Sigmoid colon (tissue), 4 donors: ENCODE data around the gene ZC3H8.

Experiments
- CTCF ChIP-seq, 4 experiments: fragments of 450-650 bp in 3 of 4; fragments of 200-600 bp in 1 of 4; IDR thresholded peaks; one replicate each; pipeline ENCODE4 v1.5.1; 2016 to 2019; ENCODE audit warnings: antibody characterized with exemption in 4 of 4, mild to moderate bottlenecking in 3 of 4, moderate library complexity in 2 of 4
- POLR2A ChIP-seq, 2 donors: fragments of 450-650 bp; IDR thresholded peaks; one replicate each; pipeline ENCODE4 v1.6.1; 2016; ENCODE audit warnings: antibody characterized with exemption in 2 of 2, mild to moderate bottlenecking in 2 of 2, moderate library complexity in 2 of 2
- POLR2AphosphoS5 ChIP-seq, 4 donors: sonication (generic); formaldehyde crosslinking; IDR thresholded peaks; one replicate each; pipeline ENCODE4 v1.6.1; 2017; ENCODE audit warnings: antibody characterized with exemption in 4 of 4

- no peak for TF ChIP-seq POLR2A (IDR thresholded peaks at IDR 0.05)
- no peak for TF ChIP-seq POLR2AphosphoS5 (IDR thresholded peaks at IDR 0.05)
- TF ChIP-seq CTCF (IDR thresholded peaks at IDR 0.05): no peak
Observed at GRCh38 chr2:112220186-112220585, 34.7 kb downstream of the ZC3H8 start.
